ENCODE results near the gene YBX2.
"Not testable (repeated sequence)": the region's sequence is repeated elsewhere in the genome, so short reads cannot be mapped to it uniquely, and the experiment has no call there.

The YBX2 gene

GRCh38 chr17:7249214-7249613 lies 45.2 kb downstream of the YBX2 start:
- no peak for DNase-seq (ENCODE audit: low read depth in 1 of 2, low spot score in 1 of 2)

- DNase-seq (ENCODE audit: low read depth in 1 of 2, low spot score in 1 of 2), result no peak
Observed at GRCh38 chr17:7248796-7249195, 45.6 kb downstream of the YBX2 start.

- no peak for DNase-seq (ENCODE audit: low read depth in 1 of 2, low spot score in 1 of 2)
Observed at GRCh38 chr17:7246779-7247178, 47.7 kb downstream of the YBX2 start.

GRCh38 chr17:7243838-7244237 lies 50.6 kb downstream of the YBX2 start:
- DNase-seq (ENCODE audit: low read depth in 1 of 2, low spot score in 1 of 2), result not testable (repeated sequence)

- no peak for DNase-seq (ENCODE audit: low read depth in 1 of 2, low spot score in 1 of 2)
Observed at GRCh38 chr17:7243453-7243729, 51.0 kb downstream of the YBX2 start.

GRCh38 chr17:7242717-7243452 lies 51.6 kb downstream of the YBX2 start:
- peak; percentile 85 to 90 for DNase-seq (ENCODE audit: low read depth in 1 of 2, low spot score in 1 of 2)

- peak; percentile 91 for DNase-seq (ENCODE audit: low read depth in 1 of 2, low spot score in 1 of 2)
Observed at GRCh38 chr17:7241783-7242716, 52.4 kb downstream of the YBX2 start, which contains the start of gene GABARAP. Gene GABARAP, minus strand, starts transcription at chr17:7242449. Its CDS starts 119 bp downstream, at chr17:7242330.

GRCh38 chr17:7241090-7241733 lies 53.2 kb downstream of the YBX2 start:
- DNase-seq (ENCODE audit: low read depth in 1 of 2, low spot score in 1 of 2), result no peak

- no peak for DNase-seq (ENCODE audit: low read depth in 1 of 2, low spot score in 1 of 2)
Observed at GRCh38 chr17:7240375-7240774, 54.1 kb downstream of the YBX2 start.

GRCh38 chr17:7239091-7240027 lies 55.1 kb downstream of the YBX2 start, which contains the start of gene PHF23:
Gene PHF23, minus strand, starts transcription at chr17:7239457. Its CDS starts 178 bp downstream, at chr17:7239279.
- peak; percentile 94 to 96 for DNase-seq (ENCODE audit: low read depth in 1 of 2, low spot score in 1 of 2)

GRCh38 chr17:7238420-7239090 lies 55.9 kb downstream of the YBX2 start:
- DNase-seq (ENCODE audit: low read depth in 1 of 2, low spot score in 1 of 2), result no peak

All from stimulated activated CD4-positive, alpha-beta T cell treated with anti-CD3 and anti-CD28 coated beads, Interleukin-15, amount 100 ng/mL, for 1 hour (primary cell).